Thoracic aorta (tissue), 2 donors: ENCODE results near the gene LMF2. TPM values are rescaled to one million over a fixed set of nuclear protein-coding genes. Genes with fewer than 3 reads are reported as not detected.
A peak's percentile ranks its signal among the peaks of the same experiment; 100 is the strongest.

ENCODE experiments used
- ATAC-seq: fragments of 150-250 bp; one replicate; pipeline ENCODE4 v1.8.0; 2017; ENCODE audit warnings: low read depth; ENCODE audit not compliant: insufficient number of reproducible peaks, low FRiP score
- DNase-seq: peaks from one replicate; pipeline ENCODE4 v3.0.0-alpha.2; 2020; ENCODE audit warnings: low spot score
- H3K27ac ChIP-seq, 2 donors: fragments of 200-600 bp; sonication (generic); 1 replicate in 1 of 2; 2 replicates in 1 of 2; pipeline ENCODE4 v1.5.1; 2016; ENCODE audit warnings: mild to moderate bottlenecking in 2 of 2, moderate library complexity in 2 of 2
- H3K27me3 ChIP-seq: fragments of 200-600 bp; sonication (generic); replicated peaks from 2 replicates; pipeline ENCODE4 v1.6.0; 2016; ENCODE audit warnings: mild to moderate bottlenecking; ENCODE audit not compliant: insufficient read depth
- H3K36me3 ChIP-seq: fragments of 200-600 bp; sonication (generic); one replicate; pipeline ENCODE4 v1.5.1; 2016
- H3K4me1 ChIP-seq, 2 donors: fragments of 200-600 bp; sonication (generic); 1 replicate in 1 of 2; 2 replicates in 1 of 2; pipeline versions ENCODE4 v1.5.1 to v1.6.0; 2016; ENCODE audit warnings: low read depth in 2 of 2, mild to moderate bottlenecking in 1 of 2; ENCODE audit not compliant: control insufficient read depth in 1 of 2
- H3K4me3 ChIP-seq: fragments of 200-600 bp; sonication (generic); 2 replicates; pipeline ENCODE4 v1.5.1; 2016; ENCODE audit warnings: mild to moderate bottlenecking
- H3K9me3 ChIP-seq: fragments of 200-600 bp; sonication (generic); 2 replicates; pipeline ENCODE4 v1.5.1; 2016
- total RNA-seq, 2 donors: library from RNA; depleted of rRNA; stranded (reverse); fragments of >200 nt; gene quantifications; one replicate each; pipeline versions ENCODE4 v1.1.0 to v1.2.3, GENCODE V29; 2016
- TF ChIP-seq, protein P1 (sequence below): fragments of 200-600 bp; sonication (generic); IDR thresholded peaks from one replicate; pipeline ENCODE4 v1.5.1; 2019; ENCODE audit warnings: antibody characterized with exemption

The LMF2 gene
- total RNA-seq, 2 donors from 2014 or later = 61.9 to 87.6 TPM

DNA sequence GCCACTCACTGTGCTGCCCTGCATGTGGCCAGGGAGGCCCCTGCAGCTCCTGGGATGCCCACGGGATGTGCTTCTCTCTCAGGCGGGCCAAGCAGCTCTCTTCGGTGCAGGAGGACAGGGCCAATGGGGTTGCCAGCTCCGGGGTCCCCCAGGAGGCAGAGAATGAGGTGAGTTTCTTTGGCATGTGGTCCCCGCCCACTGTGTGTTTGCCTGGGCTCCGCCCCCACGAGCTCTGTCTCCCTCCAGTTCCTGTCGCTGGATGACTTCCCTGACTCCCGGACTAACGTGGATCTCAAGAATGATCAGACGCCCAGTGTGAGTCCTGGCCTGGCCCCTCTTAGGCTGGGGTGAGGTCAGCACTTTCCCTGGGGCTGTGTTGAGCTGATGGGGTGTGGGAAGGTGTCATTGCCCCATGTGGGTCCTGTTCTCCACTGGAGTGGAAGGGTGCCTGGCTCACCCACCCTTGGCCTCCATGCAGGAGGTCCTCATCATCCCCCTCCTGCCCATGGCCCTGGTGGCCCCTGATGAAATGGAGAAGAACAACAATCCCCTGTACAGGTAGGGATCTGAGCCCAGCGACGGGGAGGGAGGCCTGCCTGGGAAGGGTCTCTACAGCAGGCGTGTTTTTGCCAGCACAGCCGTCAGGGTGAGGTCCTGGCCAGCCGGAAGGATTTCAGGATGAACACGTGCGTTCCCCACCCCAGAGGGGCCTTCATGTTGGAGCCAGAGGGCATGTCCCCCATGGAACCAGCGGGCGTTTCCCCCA, 10.2 kb upstream of the LMF2 start:
- H3K27me3 ChIP-seq = no peaks in the 10 kb centered on the region
- no peak overlapping the region for H3K27ac ChIP-seq
- ATAC-seq (no peak), DNase-seq (no peak)
- H3K9me3 ChIP-seq = no peaks in the 10 kb centered on the region
- H3K4me1 ChIP-seq = no peaks in the 10 kb centered on the region
- H3K36me3 ChIP-seq = peaks cover 52% of the 10 kb centered on the region
- TF ChIP-seq, protein P1, sequence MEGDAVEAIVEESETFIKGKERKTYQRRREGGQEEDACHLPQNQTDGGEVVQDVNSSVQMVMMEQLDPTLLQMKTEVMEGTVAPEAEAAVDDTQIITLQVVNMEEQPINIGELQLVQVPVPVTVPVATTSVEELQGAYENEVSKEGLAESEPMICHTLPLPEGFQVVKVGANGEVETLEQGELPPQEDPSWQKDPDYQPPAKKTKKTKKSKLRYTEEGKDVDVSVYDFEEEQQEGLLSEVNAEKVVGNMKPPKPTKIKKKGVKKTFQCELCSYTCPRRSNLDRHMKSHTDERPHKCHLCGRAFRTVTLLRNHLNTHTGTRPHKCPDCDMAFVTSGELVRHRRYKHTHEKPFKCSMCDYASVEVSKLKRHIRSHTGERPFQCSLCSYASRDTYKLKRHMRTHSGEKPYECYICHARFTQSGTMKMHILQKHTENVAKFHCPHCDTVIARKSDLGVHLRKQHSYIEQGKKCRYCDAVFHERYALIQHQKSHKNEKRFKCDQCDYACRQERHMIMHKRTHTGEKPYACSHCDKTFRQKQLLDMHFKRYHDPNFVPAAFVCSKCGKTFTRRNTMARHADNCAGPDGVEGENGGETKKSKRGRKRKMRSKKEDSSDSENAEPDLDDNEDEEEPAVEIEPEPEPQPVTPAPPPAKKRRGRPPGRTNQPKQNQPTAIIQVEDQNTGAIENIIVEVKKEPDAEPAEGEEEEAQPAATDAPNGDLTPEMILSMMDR = no peak
- H3K4me3 ChIP-seq = no peak overlapping the region

DNA sequence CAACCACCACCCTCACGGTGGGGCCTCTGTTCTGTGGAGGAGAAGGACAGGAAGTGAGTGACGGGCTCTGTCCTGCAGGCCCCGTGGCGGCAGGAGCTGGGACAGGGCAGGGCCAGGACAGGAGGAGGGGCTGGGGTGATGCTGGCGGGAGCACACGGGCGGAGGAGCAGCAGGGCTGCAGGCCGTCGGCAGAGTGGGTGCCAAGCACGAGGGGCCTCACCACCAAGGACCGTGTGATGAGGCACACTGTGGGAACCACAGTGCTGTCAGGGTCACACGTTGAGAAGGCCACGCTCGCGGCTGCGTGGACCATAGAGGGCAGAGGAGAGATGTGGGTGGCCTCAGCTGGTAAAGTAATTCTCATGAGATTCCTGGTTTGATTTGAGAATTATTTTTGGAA, 9.4 kb upstream of the LMF2 start:
- no peak for DNase-seq
- Histone ChIP-seq H3K9me3 (no peaks in the 10 kb centered on the region), H3K27me3 (no peaks in the 10 kb centered on the region), H3K36me3 (peaks cover 47% of the 10 kb centered on the region), H3K4me1 (no peaks in the 10 kb centered on the region), H3K4me3 (no peak overlapping the region), H3K27ac (no peak overlapping the region)
- TF ChIP-seq, protein P1 = no peak
- no peak for ATAC-seq

DNA sequence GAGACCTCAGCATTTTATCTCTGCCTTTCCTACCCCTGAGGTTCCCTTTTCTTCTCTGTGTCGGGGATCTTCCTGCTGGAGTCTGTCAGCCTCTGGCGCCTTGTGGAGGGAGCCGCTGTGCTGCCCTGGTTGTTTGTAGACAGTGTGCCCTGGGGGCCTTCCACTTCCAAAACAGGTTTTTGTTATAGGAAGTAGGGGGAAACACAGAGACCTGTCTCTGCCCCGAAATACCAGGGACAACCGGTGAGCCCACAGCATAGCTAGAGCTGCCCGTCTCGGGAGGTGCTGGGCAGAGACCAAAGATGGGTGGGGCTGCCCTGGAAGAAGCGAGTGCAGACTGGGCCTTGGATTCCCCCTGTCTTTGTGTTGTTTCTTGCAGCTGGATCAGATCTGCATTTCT, 8.6 kb upstream of the LMF2 start:
- ATAC-seq (no peak), DNase-seq (no peak)
- Histone ChIP-seq H3K27me3 (no peaks in the 10 kb centered on the region), H3K27ac (no peak overlapping the region), H3K9me3 (no peaks in the 10 kb centered on the region), H3K4me3 (no peak overlapping the region), H3K36me3 (peaks cover 39% of the 10 kb centered on the region), H3K4me1 (no peaks in the 10 kb centered on the region)
- TF ChIP-seq, protein P1 = no peak

DNA sequence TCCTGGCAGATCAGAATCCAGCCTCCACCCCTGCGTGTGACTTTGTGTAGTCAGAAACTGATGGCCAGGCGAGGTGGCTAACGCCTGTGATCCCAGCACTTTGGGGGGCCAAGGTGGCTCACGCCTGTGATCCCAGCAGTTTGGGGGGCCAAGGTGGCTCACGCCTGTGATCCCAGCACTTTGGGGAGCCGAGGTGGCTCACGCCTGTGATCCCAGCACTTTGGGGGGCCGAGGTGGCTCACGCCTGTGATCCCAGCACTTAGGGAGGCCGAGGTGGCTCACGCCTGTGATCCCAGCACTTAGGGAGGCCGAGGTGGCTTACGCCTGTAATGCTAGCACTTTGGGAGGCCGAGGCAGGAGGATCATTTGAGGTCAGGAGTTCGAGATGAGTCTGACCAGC, 5.7 kb upstream of the LMF2 start:
- DNase-seq = no peak

DNA sequence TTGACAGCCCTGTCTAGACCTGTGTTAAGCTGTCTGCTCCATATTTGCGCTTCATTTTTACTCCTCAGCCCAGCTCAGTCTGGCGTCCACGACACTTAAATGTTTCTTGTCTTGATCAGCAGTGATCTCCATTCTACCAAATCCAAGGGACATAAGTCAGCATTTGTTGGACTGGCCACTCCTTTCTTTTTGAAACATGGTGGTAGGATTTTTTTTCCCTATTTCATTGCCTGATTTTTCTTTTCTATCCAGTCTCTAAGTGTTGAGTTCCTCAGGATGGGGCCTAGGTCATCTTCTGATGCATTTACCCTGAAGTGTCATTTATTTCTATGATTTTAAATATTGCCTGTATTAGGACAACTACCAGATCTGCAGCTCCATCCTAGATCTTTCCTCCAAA, 1.4 kb upstream of the LMF2 start:
- ATAC-seq (no peak), DNase-seq (no peak)
- peaks cover 18% of the 10 kb centered on the region for H3K36me3 ChIP-seq
- H3K9me3 ChIP-seq = no peaks in the 10 kb centered on the region
- no peaks in the 10 kb centered on the region for H3K27me3 ChIP-seq
- TF ChIP-seq, protein P1 = no peak
- H3K4me1 ChIP-seq = peaks cover 15 to 29% of the 10 kb centered on the region in 2 donors
- H3K4me3 ChIP-seq = peak overlapping the region; percentile 92
- peak overlapping the region; percentile 82 to 89 for H3K27ac ChIP-seq

More for the DNA sequence above, 5.7 kb upstream of the LMF2 start:
- TF ChIP-seq, protein P1 = no peak
- ATAC-seq = no peak
- Histone ChIP-seq H3K27me3 (no peaks in the 10 kb centered on the region), H3K4me3 (no peak overlapping the region), H3K27ac (no peak overlapping the region), H3K9me3 (no peaks in the 10 kb centered on the region), H3K36me3 (peaks cover 16% of the 10 kb centered on the region), H3K4me1 (peaks cover 9 to 11% of the 10 kb centered on the region in 2 donors)
